GM18502 (cell line): ENCODE data around the gene TCFL5.

Experiments
- ATAC-seq: cut with Tn5 transposase; IDR thresholded peaks from one replicate; pipeline ENCODE4 v1.9.1; 2021; ENCODE audit warnings: mild to moderate bottlenecking; ENCODE audit not compliant: unreplicated experiment, poor library complexity

The TCFL5 gene

GRCh38 chr20:62861726-62862336, at the start of gene TCFL5:
TSS of gene TCFL5 (minus strand) at chr20:62861822. CDS start at chr20:62861670, 152 bp downstream.
- ATAC-seq = peak; percentile 61

- ATAC-seq = no peak
These were observed 49.3 kb upstream of the TCFL5 start for GRCh38 chr20:62910777-62911497.

GRCh38 chr20:62910217-62910766, 48.7 kb upstream of the TCFL5 start:
- ATAC-seq = no peak

- ATAC-seq = no peak
These were observed 47.6 kb upstream of the TCFL5 start for GRCh38 chr20:62908971-62909791.

- no peak for ATAC-seq
These were observed 46.0 kb upstream of the TCFL5 start for GRCh38 chr20:62907384-62908317.

- no peak for ATAC-seq
These were observed 45.2 kb upstream of the TCFL5 start for GRCh38 chr20:62906647-62907375.

- ATAC-seq = no peak
These were observed 44.6 kb upstream of the TCFL5 start for GRCh38 chr20:62906209-62906608.

- ATAC-seq = no peak
These were observed 44.0 kb upstream of the TCFL5 start for GRCh38 chr20:62905536-62906117.

- no peak for ATAC-seq
These were observed 41.4 kb upstream of the TCFL5 start for GRCh38 chr20:62902926-62903615.

GRCh38 chr20:62901891-62902290, 40.3 kb upstream of the TCFL5 start:
- ATAC-seq = no peak

GRCh38 chr20:62900692-62901584, 39.3 kb upstream of the TCFL5 start:
- peak; percentile 19 for ATAC-seq

- peak; percentile 83 for ATAC-seq
These were observed 38.5 kb upstream of the TCFL5 start for GRCh38 chr20:62900052-62900691.

GRCh38 chr20:62899633-62900051, 38.0 kb upstream of the TCFL5 start:
- ATAC-seq = no peak

- no peak for ATAC-seq
These were observed 37.5 kb upstream of the TCFL5 start for GRCh38 chr20:62898970-62899632.

- no peak for ATAC-seq
These were observed 36.7 kb upstream of the TCFL5 start for GRCh38 chr20:62898093-62898964.
